GM19240 (cell line): ENCODE data around the gene HPRT1.

Experiments used
- DNase-seq: peaks from one replicate; pipeline ENCODE4 v3.0.0; 2011; ENCODE audit warnings: low spot score; ENCODE audit not compliant: insufficient read length

HPRT1 gene

GRCh38 chrX:134543288-134543687 lies 83.3 kb downstream of the HPRT1 start:
- DNase-seq = no peak

GRCh38 chrX:134544135-134544512 lies 84.2 kb downstream of the HPRT1 start:
- no peak for DNase-seq

GRCh38 chrX:134544513-134545151 lies 84.7 kb downstream of the HPRT1 start:
- no peak for DNase-seq

GRCh38 chrX:134545510-134545909 lies 85.5 kb downstream of the HPRT1 start:
- no peak for DNase-seq

GRCh38 chrX:134546187-134546586 lies 86.2 kb downstream of the HPRT1 start:
- no peak for DNase-seq

- DNase-seq = no peak
Measured at GRCh38 chrX:134547047-134547679, 87.2 kb downstream of the HPRT1 start.

GRCh38 chrX:134548257-134549201 lies 88.6 kb downstream of the HPRT1 start:
- no peak for DNase-seq
